HCT116 (cell line): ENCODE results near the gene JOSD1. TPM values are rescaled to one million over a fixed set of nuclear protein-coding genes. Genes with fewer than 3 reads are reported as not detected.

Source experiments
- ATAC-seq: fragments of 200-7000 bp; cut with Tn5 transposase; 2 replicates; pipeline ENCODE4 v1.9.1; 2020; ENCODE audit warnings: mild to moderate bottlenecking, moderate library complexity
- BruUV-seq: library from RNA; stranded (reverse); fragments of 400-500 nt; replicated peaks from 2 replicates; lab custom pipeline; 2021; lab: Mats Ljungman, UMichigan
- CTCF ChIA-PET: fragments of 300-600 bp; sonication (Branson Sonifier 250); formaldehyde crosslinking; loops from one replicate; lab custom pipeline; 2021; ENCODE audit warnings: antibody characterized with exemption; lab: Charles Lee
- POLR2A ChIA-PET: fragments of 300-600, 350-600 bp; sonication (Branson Sonifier 250); formaldehyde crosslinking; loops from one replicate; lab custom pipeline; 2021; ENCODE audit warnings: antibody characterized with exemption; lab: Charles Lee
- RAD21 ChIA-PET, 2 experiments: fragments of 300-600 bp; sonication (Branson Sonifier 250); formaldehyde crosslinking; loops; one replicate each; lab custom pipeline; 2023; ENCODE audit warnings: low total read pairs in 2 of 2; ENCODE audit not compliant: uncharacterized antibody in 2 of 2, unreplicated experiment in 2 of 2, low non-redundant PET in 1 of 2; lab: Charles Lee
- DNase-seq: peaks from one replicate; pipeline ENCODE4 v3.0.0-alpha.2; 2010; ENCODE audit warnings: low read depth, low spot score
- H2AFZ ChIP-seq: fragments of 200-600 bp; shearing (Covaris generic), sonication (generic); 2 replicates; pipeline ENCODE4 v1.6.1; 2017; ENCODE audit warnings: low read depth, mixed run types, mixed read lengths, antibody characterized with exemption, low read length; ENCODE audit not compliant: poor library complexity, severe bottlenecking
- H3K27ac ChIP-seq: 2 replicates; pipeline ENCODE4 v1.5.1; 2012; ENCODE audit warnings: low read depth, low read length
- H3K27me3 ChIP-seq: fragments of 200-600 bp; sonication (generic); 2 replicates; pipeline ENCODE4 v1.6.1; 2016; ENCODE audit warnings: mixed run types, low read length, mixed read lengths; ENCODE audit not compliant: insufficient read depth
- H3K36me3 ChIP-seq, 2 experiments: fragments of 200-500 bp in 1 of 2; fragments of 200-600 bp in 1 of 2; sonication (Bioruptor generic) in 1 of 2; sonication (generic) in 1 of 2; 2 replicates each; pipeline versions ENCODE4 v1.5.1 to v1.6.1; 2014 to 2016; ENCODE audit warnings: low read length in 2 of 2, inconsistent platforms in 1 of 2, mixed read lengths in 1 of 2, mixed run types in 1 of 2; ENCODE audit not compliant: insufficient read depth in 2 of 2, control insufficient read depth in 1 of 2
- H3K4me1 ChIP-seq, 2 experiments: fragments of 200-600 bp in 1 of 2; sonication (generic) in 1 of 2; 2 replicates each; pipeline versions ENCODE4 v1.5.1 to v1.6.1; 2012 to 2017; ENCODE audit warnings: low read length in 2 of 2, inconsistent platforms in 1 of 2, mild to moderate bottlenecking in 1 of 2, mixed read lengths in 1 of 2, mixed run types in 1 of 2, moderate library complexity in 1 of 2; ENCODE audit not compliant: insufficient read depth in 2 of 2, control insufficient read depth in 1 of 2
- H3K4me2 ChIP-seq: fragments of 200-600 bp; sonication (generic); 2 replicates; pipeline ENCODE4 v1.6.1; 2017; ENCODE audit warnings: mixed run types, low read length, mixed read lengths
- H3K4me3 ChIP-seq, 2 experiments: fragments of 200-600 bp in 1 of 2; sonication (generic) in 1 of 2; replicated peaks in 1 of 2; 2 replicates each; pipeline ENCODE4 v1.5.1; 2011 to 2016; ENCODE audit warnings: low read length in 2 of 2, control low read depth in 1 of 2, low read depth in 1 of 2, mild to moderate bottlenecking in 1 of 2, mixed read lengths in 1 of 2, mixed run types in 1 of 2
- H3K79me2 ChIP-seq: fragments of 200-600 bp; sonication (generic); 2 replicates; pipeline ENCODE4 v1.6.1; 2017; ENCODE audit warnings: mild to moderate bottlenecking, mixed run types, low read length, moderate library complexity, mixed read lengths; ENCODE audit not compliant: insufficient read depth
- H3K9ac ChIP-seq: fragments of 200-600 bp; sonication (generic); 2 replicates; pipeline ENCODE4 v1.6.1; 2016; ENCODE audit warnings: low read length, mixed read lengths
- H3K9me2 ChIP-seq: fragments of 200-600 bp; sonication (generic), shearing (Covaris generic); 2 replicates; pipeline ENCODE4 v1.6.1; 2017; ENCODE audit warnings: mixed run types, mild to moderate bottlenecking, moderate library complexity; ENCODE audit not compliant: insufficient read depth
- H3K9me3 ChIP-seq, 2 experiments: fragments of 200-500 bp in 1 of 2; fragments of 200-600 bp in 1 of 2; sonication (Bioruptor generic) in 1 of 2; sonication (generic) in 1 of 2; 2 replicates each; pipeline ENCODE4 v1.6.1; 2014 to 2017; ENCODE audit warnings: low read length in 2 of 2, mixed read lengths in 2 of 2, inconsistent platforms in 1 of 2, low read depth in 1 of 2, mild to moderate bottlenecking in 1 of 2, mixed run types in 1 of 2, moderate library complexity in 1 of 2; ENCODE audit not compliant: control insufficient read depth in 1 of 2, insufficient read depth in 1 of 2
- H4K20me1 ChIP-seq: fragments of 200-600 bp; sonication (generic), shearing (Covaris generic); 2 replicates; pipeline ENCODE4 v1.6.1; 2017; ENCODE audit warnings: mixed run types, mild to moderate bottlenecking, moderate library complexity; ENCODE audit not compliant: insufficient read depth
- CBX3 ChIP-seq: IDR thresholded peaks from 2 replicates; pipeline ENCODE4 v1.6.1; 2012; ENCODE audit warnings: low read depth
- EZH2 ChIP-seq: fragments of 200-600 bp; sonication (generic); IDR thresholded peaks from 2 replicates; pipeline ENCODE4 v1.6.1; 2017; ENCODE audit warnings: antibody characterized with exemption, mixed run types
- EZH2phosphoT487 ChIP-seq: fragments of 200-600 bp; IDR thresholded peaks from 2 replicates; pipeline ENCODE4 v1.6.1; 2018; ENCODE audit warnings: antibody characterized with exemption, borderline replicate concordance
- POLR2A ChIP-seq: IDR thresholded peaks from 2 replicates; pipeline ENCODE4 v1.7.0; 2011; ENCODE audit warnings: borderline replicate concordance; ENCODE audit not compliant: insufficient read depth, insufficient read length; ENCODE audit errors: extremely low read depth
- POLR2AphosphoS5 ChIP-seq: IDR thresholded peaks from 2 replicates; pipeline ENCODE4 v1.6.1; 2011; ENCODE audit warnings: mild to moderate bottlenecking, low read depth, low read length, moderate library complexity
- RAD21 ChIP-seq: IDR thresholded peaks from 2 replicates; pipeline ENCODE4 v1.6.1; 2012; ENCODE audit warnings: low read depth, mild to moderate bottlenecking
- SIN3A ChIP-seq: IDR thresholded peaks from 2 replicates; pipeline ENCODE4 v1.6.1; 2012; ENCODE audit warnings: low read depth
- SP1 ChIP-seq: IDR thresholded peaks from 2 replicates; pipeline ENCODE4 v1.6.1; 2012; ENCODE audit warnings: low read depth
- ZFX ChIP-seq: fragments of 450-650 bp; IDR thresholded peaks from 2 replicates; pipeline ENCODE4 v1.6.1; 2017
- ZNF274 ChIP-seq: fragments of 200-500 bp; sonication (Bioruptor generic); IDR thresholded peaks from 2 replicates; pipeline ENCODE4 v1.6.1; 2014; ENCODE audit warnings: mild to moderate bottlenecking, low read depth, low read length, inconsistent platforms
- intact Hi-C: fragments of 100-400 bp; cut with micrococcal nuclease; formaldehyde crosslinking; loops from 2 replicates; pipeline ENCODE4 v1.10.0; 2022
- total RNA-seq: library from RNA; stranded (reverse); gene quantifications from one replicate; pipeline ENCODE4 v1.2.1, GENCODE V29; 2021; ENCODE audit not compliant: unreplicated experiment
- TF ChIP-seq, protein P1 (sequence below): IDR thresholded peaks from 2 replicates; pipeline ENCODE4 v1.6.1; 2011; ENCODE audit warnings: mild to moderate bottlenecking, low read length, moderate library complexity; ENCODE audit not compliant: insufficient replicate concordance; ENCODE audit errors: extremely low read depth
- TF ChIP-seq, protein P2 (sequence below): IDR thresholded peaks from 2 replicates; pipeline ENCODE4 v1.6.1; 2012

The JOSD1 gene
- total RNA-seq, 1 experiment from 2014 or later: 67.3 TPM

DNA sequence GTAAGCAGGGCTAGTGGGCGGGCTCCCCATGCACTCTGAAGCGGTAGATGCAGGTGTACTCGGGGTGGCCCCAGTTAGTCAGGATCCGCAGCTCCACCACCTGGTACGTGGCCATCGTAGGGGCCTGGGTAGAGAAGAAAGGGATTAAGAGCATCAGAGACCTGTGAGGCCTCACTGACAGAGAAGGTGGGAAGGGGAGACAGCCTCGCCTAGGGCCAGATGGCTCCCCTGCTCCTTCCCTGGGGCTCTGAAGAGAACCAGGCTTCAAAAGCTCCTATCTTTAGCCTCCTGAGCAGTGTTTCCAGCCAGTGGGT is 35.5 kb upstream of the JOSD1 start (continued):
- TF ChIP-seq, protein P1, sequence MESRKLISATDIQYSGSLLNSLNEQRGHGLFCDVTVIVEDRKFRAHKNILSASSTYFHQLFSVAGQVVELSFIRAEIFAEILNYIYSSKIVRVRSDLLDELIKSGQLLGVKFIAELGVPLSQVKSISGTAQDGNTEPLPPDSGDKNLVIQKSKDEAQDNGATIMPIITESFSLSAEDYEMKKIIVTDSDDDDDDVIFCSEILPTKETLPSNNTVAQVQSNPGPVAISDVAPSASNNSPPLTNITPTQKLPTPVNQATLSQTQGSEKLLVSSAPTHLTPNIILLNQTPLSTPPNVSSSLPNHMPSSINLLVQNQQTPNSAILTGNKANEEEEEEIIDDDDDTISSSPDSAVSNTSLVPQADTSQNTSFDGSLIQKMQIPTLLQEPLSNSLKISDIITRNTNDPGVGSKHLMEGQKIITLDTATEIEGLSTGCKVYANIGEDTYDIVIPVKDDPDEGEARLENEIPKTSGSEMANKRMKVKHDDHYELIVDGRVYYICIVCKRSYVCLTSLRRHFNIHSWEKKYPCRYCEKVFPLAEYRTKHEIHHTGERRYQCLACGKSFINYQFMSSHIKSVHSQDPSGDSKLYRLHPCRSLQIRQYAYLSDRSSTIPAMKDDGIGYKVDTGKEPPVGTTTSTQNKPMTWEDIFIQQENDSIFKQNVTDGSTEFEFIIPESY: no peak
- TF ChIP-seq EZH2phosphoT487 (no peak), SIN3A (no peak), ZNF274 (no peak), SP1 (no peak), POLR2AphosphoS5 (no peak), CBX3 (no peak), ZFX (no peak), RAD21 (no peak), POLR2A (no peak), EZH2 (no peak)
- TF ChIP-seq, all 23 proteins: peak for 0

GRCh38 chr22:38735465-38736256 is 34.9 kb upstream of the JOSD1 start:
- no peak overlapping the region; the same call in 1 of the 2 replicates for H3K27ac ChIP-seq
- DNase-seq: no peak
- no peak overlapping the region for H3K4me3 ChIP-seq
- H3K9me2 ChIP-seq: no peaks in the 10 kb centered on the region
- no peaks in the 10 kb centered on the region for H3K9me3 ChIP-seq
- H3K4me1 ChIP-seq: peaks cover 0 to 4% of the 10 kb centered on the region in 2 experiments; a peak in 1 of 4 replicates
- ChIA-PET CTCF (interaction anchor here (0.6 to 3.1 kb wide), 2 partner anchors 11 kb away, joined by 3 to 19 read pairs; no protein-coding TSS in a partner anchor), RAD21 (no interaction called here), POLR2A (interaction anchor here (1.2 kb wide), 1 partner anchor 12 kb away, joined by 3 read pairs; no protein-coding TSS in a partner anchor)
- no peak overlapping the region for H3K9ac ChIP-seq
- intact Hi-C loops: no loop called here
- H3K36me3 ChIP-seq: peaks cover 25 to 32% of the 10 kb centered on the region in 2 experiments; a peak in 3 of 4 replicates
- ATAC-seq: no peak
- no peaks in the 10 kb centered on the region for H3K79me2 ChIP-seq
- H3K4me2 ChIP-seq: no peak overlapping the region
- no peak overlapping the region for H2AFZ ChIP-seq
- no peaks in the 10 kb centered on the region for H4K20me1 ChIP-seq
- H3K27me3 ChIP-seq: no peaks in the 10 kb centered on the region
- BruUV-seq: no TSS peak
- TF ChIP-seq, protein P2, sequence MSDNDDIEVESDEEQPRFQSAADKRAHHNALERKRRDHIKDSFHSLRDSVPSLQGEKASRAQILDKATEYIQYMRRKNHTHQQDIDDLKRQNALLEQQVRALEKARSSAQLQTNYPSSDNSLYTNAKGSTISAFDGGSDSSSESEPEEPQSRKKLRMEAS: no peak
- peak; percentile 10 for TF ChIP-seq POLR2AphosphoS5
